CD14-positive monocyte (primary cell): ENCODE data around the gene TEDC1. TPM values are rescaled to one million over a fixed set of nuclear protein-coding genes. Genes with fewer than 3 reads are reported as not detected.

Experiments used
- DNase-seq, 3 donors: peaks; one replicate each; pipeline ENCODE4 v3.0.0-alpha.2; 2011 to 2022
- H2AFZ ChIP-seq: 2 replicates; pipeline ENCODE4 v1.6.0; 2012; ENCODE audit warnings: mild to moderate bottlenecking, low read depth, low read length, inconsistent platforms; ENCODE audit not compliant: insufficient read depth, poor library complexity, severe bottlenecking
- H3K27ac ChIP-seq, 2 donors: 1 replicate in 1 of 2; 2 replicates in 1 of 2; pipeline ENCODE4 v1.5.1; 2012 to 2013; ENCODE audit warnings: low read length in 2 of 2, control low read depth in 1 of 2, inconsistent platforms in 1 of 2, low read depth in 1 of 2, mild to moderate bottlenecking in 1 of 2
- H3K27me3 ChIP-seq, 2 donors: one replicate each; pipeline versions ENCODE4 v1.6.0 to v1.6.1; 2011 to 2013; ENCODE audit warnings: low read length in 2 of 2; ENCODE audit not compliant: control insufficient read depth in 2 of 2, insufficient read depth in 2 of 2
- H3K36me3 ChIP-seq, 2 donors: replicated peaks in 1 of 2; 1 replicate in 1 of 2; 2 replicates in 1 of 2; pipeline versions ENCODE4 v1.5.1 to v1.6.1; 2012 to 2013; ENCODE audit warnings: low read length in 2 of 2, control low read depth in 1 of 2, inconsistent platforms in 1 of 2, mild to moderate bottlenecking in 1 of 2; ENCODE audit not compliant: insufficient read depth in 2 of 2, control insufficient read depth in 1 of 2
- H3K4me1 ChIP-seq, 2 donors: 1 replicate in 1 of 2; 2 replicates in 1 of 2; pipeline versions ENCODE4 v1.5.1 to v1.6.1; 2012 to 2013; ENCODE audit warnings: low read length in 2 of 2, control low read depth in 1 of 2, inconsistent platforms in 1 of 2, mild to moderate bottlenecking in 1 of 2, moderate library complexity in 1 of 2; ENCODE audit not compliant: insufficient read depth in 2 of 2, control insufficient read depth in 1 of 2
- H3K4me2 ChIP-seq: replicated peaks from 2 replicates; pipeline ENCODE3; 2012; ENCODE audit warnings: low read length, moderate library complexity, mild to moderate bottlenecking; ENCODE audit not compliant: poor library complexity, severe bottlenecking; ENCODE audit errors: extremely low read depth
- H3K4me3 ChIP-seq, 3 experiments: fragments of 200-600 bp in 1 of 3; sonication (generic) in 1 of 3; replicated peaks in 1 of 3; 1 replicate in 2 of 3; 2 replicates in 1 of 3; pipeline ENCODE4 v1.5.1; 2011 to 2013; ENCODE audit warnings: low read length in 3 of 3, mild to moderate bottlenecking in 3 of 3, control low read depth in 2 of 3, low read depth in 2 of 3, inconsistent platforms in 1 of 3, moderate library complexity in 1 of 3
- H3K79me2 ChIP-seq: 2 replicates; pipeline ENCODE4 v1.6.0; 2012; ENCODE audit warnings: mild to moderate bottlenecking, control low read depth, inconsistent platforms, low read length, moderate library complexity; ENCODE audit not compliant: insufficient read depth
- H3K9ac ChIP-seq: 2 replicates; pipeline ENCODE4 v1.6.0; 2017; ENCODE audit warnings: low read length, mild to moderate bottlenecking; ENCODE audit not compliant: insufficient read depth, poor library complexity, severe bottlenecking
- H3K9me3 ChIP-seq, 2 donors: replicated peaks in 1 of 2; 1 replicate in 1 of 2; 2 replicates in 1 of 2; pipeline versions ENCODE4 v1.5.1 to v1.6.1; 2012 to 2013; ENCODE audit warnings: low read length in 2 of 2, control low read depth in 1 of 2; ENCODE audit not compliant: control insufficient read depth in 1 of 2, insufficient read depth in 1 of 2
- H4K20me1 ChIP-seq: 2 replicates; pipeline ENCODE4 v1.6.0; 2012; ENCODE audit warnings: mild to moderate bottlenecking, low read length, control low read depth, moderate library complexity; ENCODE audit not compliant: insufficient read depth
- H3K27ac Mint-ChIP-seq, 7 donors: one replicate each; pipeline ENCODE4 v1.8.0; 2020; ENCODE audit warnings: mild to moderate bottlenecking in 7 of 7, mixed read lengths in 7 of 7, moderate library complexity in 6 of 7, inconsistent platforms in 2 of 7
- H3K27me3 Mint-ChIP-seq, 3 donors: one replicate each; pipeline ENCODE4 v1.8.0; 2021 to 2022; ENCODE audit warnings: low read depth in 3 of 3, mild to moderate bottlenecking in 3 of 3, mixed read lengths in 3 of 3, moderate library complexity in 3 of 3, inconsistent platforms in 1 of 3
- H3K36me3 Mint-ChIP-seq, 2 donors: one replicate each; pipeline ENCODE4 v1.8.0; 2020; ENCODE audit warnings: mixed read lengths in 2 of 2, inconsistent platforms in 1 of 2, mild to moderate bottlenecking in 1 of 2
- H3K4me1 Mint-ChIP-seq: one replicate; pipeline ENCODE4 v1.8.0; 2020; ENCODE audit warnings: mild to moderate bottlenecking, mixed read lengths
- H3K4me3 Mint-ChIP-seq, 2 donors: one replicate each; pipeline ENCODE4 v1.8.0; 2020; ENCODE audit warnings: mild to moderate bottlenecking in 2 of 2, mixed read lengths in 2 of 2, moderate library complexity in 1 of 2
- H3K9me3 Mint-ChIP-seq, 7 donors: one replicate each; pipeline ENCODE4 v1.8.0; 2020 to 2022; ENCODE audit warnings: mixed read lengths in 7 of 7, mild to moderate bottlenecking in 6 of 7, moderate library complexity in 6 of 7, inconsistent platforms in 2 of 7
- WGBS: methylation state at CpG from one replicate; pipeline ENCODE4 v1.1.5; 2013; ENCODE audit warnings: missing lambda C conversion rate; ENCODE audit not compliant: insufficient coverage; 5-methylcytosine and 5-hydroxymethylcytosine counted together
- intact Hi-C, 2 donors: fragments of 100-400 bp; cut with micrococcal nuclease; formaldehyde crosslinking; loops; one replicate each; pipeline versions ENCODE4 v1.15.0 to v1.15.1; 2023
- polyA plus RNA-seq, 3 donors: library from polyadenylated mRNA; depleted of rRNA in 1 of 3; unstranded in 2 of 3; stranded (reverse) in 1 of 3; fragments of 300-500 nt in 2 of 3; fragments of >200 nt in 1 of 3; fragmentation: Illumina TruSeq in 2 of 3; gene quantifications; 1 replicate in 2 of 3; 2 replicates in 1 of 3; pipeline ENCODE4 v1.2.3, GENCODE V29; 2012 to 2021
- TF ChIP-seq, protein P1 (sequence below): fragments of 200-600 bp; IDR thresholded peaks from one replicate; pipeline ENCODE4 v1.8.0; 2022; ENCODE audit warnings: antibody characterized with exemption, mild to moderate bottlenecking

Gene TEDC1
- polyA plus RNA-seq, 3 donors: 7.8 to 23.4 (median 9.0) TPM

DNA sequence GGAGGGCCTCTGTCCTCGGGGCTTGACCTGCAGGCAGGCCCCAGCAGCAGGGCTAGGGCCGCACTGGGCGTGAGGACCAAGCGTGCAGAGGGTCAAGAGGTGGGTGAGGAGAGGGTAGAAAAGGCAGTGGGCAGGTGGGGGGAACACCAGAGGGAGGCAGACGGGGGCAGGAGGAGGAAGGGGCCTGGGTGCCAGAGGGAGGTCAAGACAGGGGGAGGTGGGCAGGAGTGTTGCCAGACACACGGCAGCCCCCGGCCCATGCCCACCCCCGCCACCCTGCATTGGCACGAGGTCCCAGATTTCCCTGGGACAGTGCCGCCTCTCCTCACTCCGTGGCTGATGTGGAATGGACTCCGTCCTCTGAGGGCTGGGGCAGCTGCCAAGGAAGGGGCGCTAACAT is 43.5 kb downstream of the TEDC1 start:
- no peak overlapping the region for H3K4me3 ChIP-seq
- Mint-ChIP-seq H3K4me3 (no peak overlapping the region), H3K27me3 (peaks cover 16 to 39% (median 35%) of the 10 kb centered on the region in 3 donors), H3K4me1 (peaks cover 11% of the 10 kb centered on the region), H3K27ac (no peak overlapping the region), H3K36me3 (no peaks in the 10 kb centered on the region), H3K9me3 (peaks cover 0 to 2% (median 0%) of the 10 kb centered on the region in 7 donors)
- no peaks in the 10 kb centered on the region for H3K79me2 ChIP-seq
- DNase-seq: no peak
- no peak overlapping the region for H3K27ac ChIP-seq
- H3K4me2 ChIP-seq: no peak overlapping the region
- intact Hi-C loops: no loop called here
- peaks cover 0 to 11% of the 10 kb centered on the region in 2 donors for H3K27me3 ChIP-seq
- no peaks in the 10 kb centered on the region for H3K36me3 ChIP-seq
- H3K9me3 ChIP-seq: no peaks in the 10 kb centered on the region
- H4K20me1 ChIP-seq: no peaks in the 10 kb centered on the region
- 79% methylated on average over 11 of the region's 13 CpGs for WGBS
- TF ChIP-seq, protein P1, sequence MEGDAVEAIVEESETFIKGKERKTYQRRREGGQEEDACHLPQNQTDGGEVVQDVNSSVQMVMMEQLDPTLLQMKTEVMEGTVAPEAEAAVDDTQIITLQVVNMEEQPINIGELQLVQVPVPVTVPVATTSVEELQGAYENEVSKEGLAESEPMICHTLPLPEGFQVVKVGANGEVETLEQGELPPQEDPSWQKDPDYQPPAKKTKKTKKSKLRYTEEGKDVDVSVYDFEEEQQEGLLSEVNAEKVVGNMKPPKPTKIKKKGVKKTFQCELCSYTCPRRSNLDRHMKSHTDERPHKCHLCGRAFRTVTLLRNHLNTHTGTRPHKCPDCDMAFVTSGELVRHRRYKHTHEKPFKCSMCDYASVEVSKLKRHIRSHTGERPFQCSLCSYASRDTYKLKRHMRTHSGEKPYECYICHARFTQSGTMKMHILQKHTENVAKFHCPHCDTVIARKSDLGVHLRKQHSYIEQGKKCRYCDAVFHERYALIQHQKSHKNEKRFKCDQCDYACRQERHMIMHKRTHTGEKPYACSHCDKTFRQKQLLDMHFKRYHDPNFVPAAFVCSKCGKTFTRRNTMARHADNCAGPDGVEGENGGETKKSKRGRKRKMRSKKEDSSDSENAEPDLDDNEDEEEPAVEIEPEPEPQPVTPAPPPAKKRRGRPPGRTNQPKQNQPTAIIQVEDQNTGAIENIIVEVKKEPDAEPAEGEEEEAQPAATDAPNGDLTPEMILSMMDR: no peak
- no peak overlapping the region for H2AFZ ChIP-seq
- H3K9ac ChIP-seq: no peak overlapping the region
- peaks cover 6 to 7% of the 10 kb centered on the region in 2 donors for H3K4me1 ChIP-seq

DNA sequence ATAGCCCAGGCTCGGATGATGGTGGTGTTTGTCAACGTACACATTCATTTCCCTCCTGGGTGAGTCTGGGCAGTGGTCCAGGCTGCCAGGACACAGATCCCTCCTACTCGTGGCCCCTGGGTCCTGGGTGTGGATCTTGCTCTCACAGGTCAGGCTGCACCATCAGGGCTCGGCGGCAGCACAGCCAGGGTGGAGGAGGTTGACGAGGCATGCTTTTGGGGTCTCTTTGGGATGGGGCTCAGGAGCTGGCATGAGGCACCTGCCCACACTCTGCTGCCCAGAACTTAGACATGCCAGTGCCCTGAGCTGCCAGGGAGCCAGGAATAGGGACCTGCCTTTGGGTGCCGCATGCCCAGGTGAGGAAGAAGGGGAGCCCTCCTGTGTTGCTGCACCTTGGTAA is 45.0 kb downstream of the TEDC1 start:
- no peaks in the 10 kb centered on the region for H3K79me2 ChIP-seq
- H3K4me3 ChIP-seq: no peak overlapping the region
- Mint-ChIP-seq H3K4me1 (peaks cover 6% of the 10 kb centered on the region), H3K9me3 (peaks cover 0 to 2% (median 1%) of the 10 kb centered on the region in 7 donors), H3K27ac (no peak overlapping the region), H3K4me3 (no peak overlapping the region), H3K36me3 (no peaks in the 10 kb centered on the region), H3K27me3 (peaks cover 10 to 25% (median 24%) of the 10 kb centered on the region in 3 donors)
- no peak overlapping the region for H3K4me2 ChIP-seq
- DNase-seq: no peak
- no peak overlapping the region for H2AFZ ChIP-seq
- no peaks in the 10 kb centered on the region for H3K36me3 ChIP-seq
- H3K4me1 ChIP-seq: peaks cover 0 to under 1% of the 10 kb centered on the region in 2 donors
- intact Hi-C loops: no loop called here
- no peaks in the 10 kb centered on the region for H3K9me3 ChIP-seq
- TF ChIP-seq, protein P1: no peak
- no peaks in the 10 kb centered on the region for H3K27me3 ChIP-seq
- H3K9ac ChIP-seq: no peak overlapping the region
- no peak overlapping the region for H3K27ac ChIP-seq
- WGBS: 92% methylated on average over 7 of the region's 7 CpGs
- no peaks in the 10 kb centered on the region for H4K20me1 ChIP-seq
